Suprapubic skin (tissue), 4 donors: Measurements from ENCODE around the gene JMY. TPM values are rescaled to one million over a fixed set of nuclear protein-coding genes. Genes with fewer than 3 reads are reported as not detected.

Experiments
- DNase-seq, 2 donors: peaks; one replicate each; pipeline ENCODE4 v3.0.0-alpha.2; 2019; ENCODE audit warnings: low spot score in 2 of 2
- H3K27ac ChIP-seq: fragments of 200-600 bp; sonication (generic); one replicate; pipeline ENCODE4 v1.5.1; 2019
- H3K27me3 ChIP-seq: fragments of 200-600 bp; sonication (generic); one replicate; pipeline ENCODE4 v1.5.1; 2019
- H3K36me3 ChIP-seq: fragments of 200-600 bp; sonication (generic); one replicate; pipeline ENCODE4 v1.5.1; 2019
- H3K4me1 ChIP-seq: fragments of 200-600 bp; sonication (generic); one replicate; pipeline ENCODE4 v1.5.1; 2019
- H3K4me3 ChIP-seq: fragments of 200-600 bp; sonication (generic); one replicate; pipeline ENCODE4 v1.5.1; 2019; ENCODE audit warnings: mild to moderate bottlenecking
- H3K9me3 ChIP-seq: fragments of 200-600 bp; sonication (generic); one replicate; pipeline ENCODE4 v1.5.1; 2019
- EP300 ChIP-seq: sonication (generic); formaldehyde crosslinking; IDR thresholded peaks from one replicate; pipeline ENCODE4 v1.6.1; 2017; ENCODE audit warnings: antibody characterized with exemption
- POLR2A ChIP-seq, 2 donors: fragments of 450-650 bp; IDR thresholded peaks; one replicate each; pipeline ENCODE4 v1.6.1; 2017; ENCODE audit warnings: antibody characterized with exemption in 2 of 2, mild to moderate bottlenecking in 2 of 2, moderate library complexity in 2 of 2
- POLR2AphosphoS5 ChIP-seq, 3 donors: sonication (generic); formaldehyde crosslinking; IDR thresholded peaks; one replicate each; pipeline ENCODE4 v1.6.1; 2017; ENCODE audit warnings: antibody characterized with exemption in 3 of 3
- WGBS: methylation state at CpG from one replicate; pipeline ENCODE4 v1.1.5; 2018; 5-methylcytosine and 5-hydroxymethylcytosine counted together
- total RNA-seq, 4 donors: library from RNA; depleted of rRNA; stranded (reverse); fragments of >200 nt; gene quantifications; one replicate each; pipeline ENCODE4 v1.1.0, GENCODE V29; 2016
- TF ChIP-seq, protein P1 (sequence below), 2 donors: fragments of 200-600 bp in 1 of 2; fragments of 450-650 bp in 1 of 2; sonication (generic) in 1 of 2; IDR thresholded peaks; one replicate each; pipeline ENCODE4 v1.5.1; 2016 to 2019; ENCODE audit warnings: antibody characterized with exemption in 2 of 2, mild to moderate bottlenecking in 1 of 2, moderate library complexity in 1 of 2

The JMY gene
- total RNA-seq, 4 donors from 2014 or later = 17.6 to 34.4 (median 22.0) TPM

DNA sequence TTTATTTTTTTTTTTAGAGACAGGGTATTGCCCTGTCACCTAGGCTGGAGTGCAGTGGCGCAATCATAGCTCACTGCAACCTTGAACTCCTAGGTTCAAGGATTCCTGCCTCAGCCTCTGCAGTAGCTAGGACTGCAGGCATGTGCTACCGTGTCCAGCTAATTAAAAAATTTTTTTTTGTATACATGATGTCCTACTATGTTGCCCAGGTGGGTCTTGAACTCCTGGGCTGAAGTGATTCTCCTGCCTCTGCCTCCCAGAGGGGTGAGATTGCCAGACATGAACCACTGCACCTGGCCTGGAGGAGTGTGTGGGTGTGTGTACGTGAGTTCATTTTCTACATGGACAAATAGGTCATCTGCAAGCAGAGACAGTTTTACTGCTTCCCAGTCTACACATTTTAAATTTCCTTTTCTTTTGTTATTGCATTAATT lies 33.8 kb downstream of the JMY start:
- Histone ChIP-seq H3K27me3 (no peaks in the 10 kb centered on the region), H3K27ac (no peak overlapping the region), H3K4me3 (no peak overlapping the region), H3K9me3 (no peaks in the 10 kb centered on the region), H3K4me1 (no peaks in the 10 kb centered on the region), H3K36me3 (no peaks in the 10 kb centered on the region)
- DNase-seq = no peak
- WGBS = 88% methylated on average over 3 of the region's 3 CpGs
- no peak for TF ChIP-seq EP300
- TF ChIP-seq POLR2AphosphoS5 (IDR thresholded peaks at IDR 0.05) = no peak
- TF ChIP-seq POLR2A (IDR thresholded peaks at IDR 0.05) = no peak
- TF ChIP-seq, protein P1, sequence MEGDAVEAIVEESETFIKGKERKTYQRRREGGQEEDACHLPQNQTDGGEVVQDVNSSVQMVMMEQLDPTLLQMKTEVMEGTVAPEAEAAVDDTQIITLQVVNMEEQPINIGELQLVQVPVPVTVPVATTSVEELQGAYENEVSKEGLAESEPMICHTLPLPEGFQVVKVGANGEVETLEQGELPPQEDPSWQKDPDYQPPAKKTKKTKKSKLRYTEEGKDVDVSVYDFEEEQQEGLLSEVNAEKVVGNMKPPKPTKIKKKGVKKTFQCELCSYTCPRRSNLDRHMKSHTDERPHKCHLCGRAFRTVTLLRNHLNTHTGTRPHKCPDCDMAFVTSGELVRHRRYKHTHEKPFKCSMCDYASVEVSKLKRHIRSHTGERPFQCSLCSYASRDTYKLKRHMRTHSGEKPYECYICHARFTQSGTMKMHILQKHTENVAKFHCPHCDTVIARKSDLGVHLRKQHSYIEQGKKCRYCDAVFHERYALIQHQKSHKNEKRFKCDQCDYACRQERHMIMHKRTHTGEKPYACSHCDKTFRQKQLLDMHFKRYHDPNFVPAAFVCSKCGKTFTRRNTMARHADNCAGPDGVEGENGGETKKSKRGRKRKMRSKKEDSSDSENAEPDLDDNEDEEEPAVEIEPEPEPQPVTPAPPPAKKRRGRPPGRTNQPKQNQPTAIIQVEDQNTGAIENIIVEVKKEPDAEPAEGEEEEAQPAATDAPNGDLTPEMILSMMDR (IDR thresholded peaks at IDR 0.05) = no peak

DNA sequence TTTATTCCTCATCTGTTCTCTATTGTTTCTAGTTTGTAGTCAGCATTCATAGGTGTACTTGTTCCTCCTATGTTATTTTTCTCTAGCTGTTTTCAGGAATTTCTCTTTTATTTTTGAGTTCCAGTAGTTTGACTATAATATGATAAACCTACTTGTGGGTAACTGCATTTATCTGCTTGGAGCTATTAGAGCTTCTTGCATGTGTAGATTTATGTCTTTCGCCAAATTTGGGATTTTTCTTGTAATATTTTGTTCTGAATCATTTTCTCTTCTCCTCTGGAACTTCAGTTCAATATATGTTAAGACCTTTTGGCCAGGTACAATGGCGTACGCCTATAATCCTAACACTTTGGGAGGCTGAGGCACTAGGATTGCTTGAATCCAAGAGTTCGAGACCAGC lies 37.4 kb downstream of the JMY start:
- Histone ChIP-seq H3K9me3 (no peaks in the 10 kb centered on the region), H3K4me3 (no peak overlapping the region), H3K27me3 (no peaks in the 10 kb centered on the region), H3K4me1 (no peaks in the 10 kb centered on the region), H3K27ac (no peak overlapping the region), H3K36me3 (no peaks in the 10 kb centered on the region)
- WGBS = 98% methylated on average over 4 of the region's 4 CpGs
- DNase-seq = no peak
- TF ChIP-seq EP300 (no peak), POLR2A (IDR thresholded peaks at IDR 0.05) (no peak)

DNA sequence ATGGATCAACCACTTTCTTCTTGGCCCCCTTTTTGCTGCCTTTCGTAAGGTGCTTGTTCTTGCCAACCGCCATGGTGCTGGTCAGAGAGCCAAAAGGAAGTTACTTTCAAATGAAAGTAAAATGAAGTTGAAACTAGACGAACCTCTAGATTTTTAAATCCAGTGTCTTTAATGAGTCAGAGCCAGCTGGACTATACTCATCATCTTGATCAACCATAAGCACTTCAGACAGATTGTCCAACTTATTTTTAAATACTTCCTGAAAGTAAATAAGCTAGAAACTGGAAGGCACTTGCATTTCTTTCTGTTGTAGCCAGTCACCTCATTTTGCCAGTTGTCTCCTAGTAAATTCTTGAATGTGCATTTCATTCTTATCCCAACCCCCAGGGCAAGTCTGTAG lies 48.9 kb downstream of the JMY start:
- H3K36me3 ChIP-seq = peaks cover 16% of the 10 kb centered on the region
- no peak for DNase-seq
- H3K27me3 ChIP-seq = no peaks in the 10 kb centered on the region
- H3K27ac ChIP-seq = no peak overlapping the region
- 59% methylated on average over 3 of the region's 3 CpGs for WGBS
- TF ChIP-seq POLR2A (IDR thresholded peaks at IDR 0.05) (no peak), EP300 (no peak), POLR2AphosphoS5 (IDR thresholded peaks at IDR 0.05) (no peak)
- TF ChIP-seq, protein P1 (IDR thresholded peaks at IDR 0.05) = no peak
- no peaks in the 10 kb centered on the region for H3K9me3 ChIP-seq
- H3K4me3 ChIP-seq = no peak overlapping the region
- no peaks in the 10 kb centered on the region for H3K4me1 ChIP-seq

DNA sequence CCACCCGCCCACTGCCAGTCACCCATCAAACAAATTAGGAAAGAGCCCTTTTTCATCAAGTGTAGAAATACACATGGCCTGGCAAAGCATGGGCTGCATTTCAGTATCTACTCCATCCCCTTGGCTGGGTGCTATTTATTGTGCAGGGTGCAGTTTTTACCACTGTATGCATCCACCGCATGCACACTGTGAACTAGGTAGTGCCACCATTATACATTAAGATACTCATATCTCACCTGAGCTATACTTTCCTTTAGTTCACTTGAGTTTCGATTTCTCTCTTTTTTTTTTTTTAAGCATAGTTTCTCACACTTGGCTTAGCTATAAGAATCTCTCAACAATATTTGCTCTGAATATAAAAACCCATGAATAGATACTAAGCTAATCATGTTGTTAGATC lies 49.4 kb downstream of the JMY start:
- no peak for DNase-seq
- H3K4me1 ChIP-seq = no peaks in the 10 kb centered on the region
- H3K27me3 ChIP-seq = no peaks in the 10 kb centered on the region
- H3K4me3 ChIP-seq = no peak overlapping the region
- H3K27ac ChIP-seq = no peak overlapping the region
- no peaks in the 10 kb centered on the region for H3K9me3 ChIP-seq
- H3K36me3 ChIP-seq = peaks cover 15% of the 10 kb centered on the region
- TF ChIP-seq EP300 (no peak), POLR2A (IDR thresholded peaks at IDR 0.05) (no peak), POLR2AphosphoS5 (IDR thresholded peaks at IDR 0.05) (no peak)
- TF ChIP-seq, protein P1 (IDR thresholded peaks at IDR 0.05) = no peak
- 88% methylated on average over 3 of the region's 3 CpGs for WGBS

DNA sequence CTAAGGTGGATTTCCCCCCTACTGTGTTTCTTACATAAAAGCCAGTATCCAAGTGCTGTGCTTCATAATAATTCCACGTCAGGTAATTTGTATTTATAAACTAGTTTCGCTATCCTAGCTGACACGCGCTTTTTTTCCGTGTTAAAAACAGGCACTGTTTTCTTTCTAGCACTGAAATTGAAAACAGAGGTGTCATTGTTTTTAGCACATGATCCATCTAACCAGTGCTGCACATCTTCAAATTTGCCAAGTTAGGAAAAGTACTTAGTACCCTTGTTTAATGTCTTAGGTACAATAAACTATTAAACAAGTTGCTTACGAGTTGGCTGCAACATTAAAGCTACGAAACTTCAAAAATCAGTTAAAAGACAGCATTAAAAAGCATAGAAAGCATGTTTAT lies 49.9 kb downstream of the JMY start:
- Histone ChIP-seq H3K36me3 (peaks cover 18% of the 10 kb centered on the region), H3K27me3 (no peaks in the 10 kb centered on the region), H3K4me1 (no peaks in the 10 kb centered on the region), H3K27ac (no peak overlapping the region), H3K9me3 (no peaks in the 10 kb centered on the region), H3K4me3 (no peak overlapping the region)
- 83% methylated on average over 7 of the region's 7 CpGs for WGBS
- TF ChIP-seq POLR2AphosphoS5 (IDR thresholded peaks at IDR 0.05) (no peak), EP300 (no peak), POLR2A (IDR thresholded peaks at IDR 0.05) (no peak)
- TF ChIP-seq, protein P1 (IDR thresholded peaks at IDR 0.05) = no peak
- DNase-seq = no peak

DNA sequence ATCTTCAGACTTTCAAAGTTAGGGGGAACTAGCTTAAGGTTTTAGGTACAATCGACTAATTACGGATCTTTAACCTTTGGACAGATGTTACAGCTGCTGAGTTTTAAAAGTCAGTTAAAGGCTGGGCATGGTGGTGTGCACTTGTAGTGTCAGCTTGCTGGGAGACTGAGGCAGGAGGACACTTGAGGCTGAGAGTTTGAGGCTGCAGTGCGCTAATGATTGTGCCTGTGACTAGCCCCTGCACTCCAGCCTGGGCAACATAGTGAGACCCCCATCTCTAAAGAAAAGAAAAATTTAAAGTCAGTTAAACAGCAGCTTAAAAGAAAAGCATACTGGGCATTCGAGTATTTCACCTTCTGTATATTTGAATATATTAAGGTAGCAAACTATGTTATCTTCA lies 51.4 kb downstream of the JMY start:
- no peak overlapping the region for H3K4me3 ChIP-seq
- 95% methylated on average over 4 of the region's 4 CpGs for WGBS
- no peaks in the 10 kb centered on the region for H3K27me3 ChIP-seq
- no peak overlapping the region for H3K27ac ChIP-seq
- TF ChIP-seq POLR2A (IDR thresholded peaks at IDR 0.05) = no peak
- no peak for TF ChIP-seq POLR2AphosphoS5 (IDR thresholded peaks at IDR 0.05)
- TF ChIP-seq, protein P1 (IDR thresholded peaks at IDR 0.05) = no peak
- no peak for TF ChIP-seq EP300
- H3K9me3 ChIP-seq = no peaks in the 10 kb centered on the region
- H3K4me1 ChIP-seq = no peaks in the 10 kb centered on the region
- H3K36me3 ChIP-seq = peaks cover 32% of the 10 kb centered on the region
- no peak for DNase-seq
